ENCODE data around the gene PSMA2. TPM values are rescaled to one million over a fixed set of nuclear protein-coding genes. Genes with fewer than 3 reads are reported as not detected.
A peak's percentile ranks its signal among the peaks of the same experiment; 100 is the strongest.

PSMA2 gene
- total RNA-seq, 3 donors from 2014 or later = 39.1 to 73.1 (median 61.0) TPM

- no peaks in the 10 kb centered on the region for H3K4me1 ChIP-seq (ENCODE audit: low read depth)
- no peak for TF ChIP-seq CTCF (IDR thresholded peaks at IDR 0.05)
- no peak overlapping the region for H3K4me3 ChIP-seq
- ATAC-seq = no peak
- intact Hi-C loops (cut with DNase I, micrococcal nuclease) = loop anchor here in 1 of 2 donors (10.0 kb wide), 1 partner anchor 325 kb away; no protein-coding TSS in a partner anchor
- no peak for DNase-seq
- H3K36me3 ChIP-seq (ENCODE audit: low read depth) = no peaks in the 10 kb centered on the region
- H3K9me3 ChIP-seq = no peaks in the 10 kb centered on the region
These were observed 7.7 kb upstream of the PSMA2 start for GRCh38 chr7:42939457-42940240.

DNA sequence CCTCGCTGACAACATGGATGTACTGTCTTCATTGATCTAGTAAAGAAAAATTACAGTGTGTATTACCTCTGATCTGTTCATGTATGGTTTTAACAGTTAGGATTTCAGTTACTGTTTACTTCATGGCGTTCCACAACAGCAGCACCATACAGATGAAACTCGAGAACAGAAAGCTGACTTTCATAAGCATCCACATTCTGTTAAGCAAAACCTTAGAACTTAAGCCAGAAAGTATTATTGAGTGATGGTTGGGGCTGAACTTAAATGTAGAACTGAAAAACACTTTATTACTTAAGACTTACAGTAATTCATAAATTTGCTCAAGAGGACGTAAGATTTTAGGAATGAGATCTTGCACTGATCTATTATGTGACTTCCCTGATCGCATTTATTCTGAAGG is 3.9 kb upstream of the PSMA2 start:
- Histone ChIP-seq H3K4me1 (ENCODE audit: low read depth) (peaks cover 8% of the 10 kb centered on the region), H3K9me3 (no peaks in the 10 kb centered on the region), H3K4me3 (no peak overlapping the region), H3K36me3 (ENCODE audit: low read depth) (no peaks in the 10 kb centered on the region)
- TF ChIP-seq CTCF (IDR thresholded peaks at IDR 0.05) = no peak
- ATAC-seq = no peak
- intact Hi-C loops (cut with DNase I, micrococcal nuclease) = no loop called here
- no peak for DNase-seq

DNA sequence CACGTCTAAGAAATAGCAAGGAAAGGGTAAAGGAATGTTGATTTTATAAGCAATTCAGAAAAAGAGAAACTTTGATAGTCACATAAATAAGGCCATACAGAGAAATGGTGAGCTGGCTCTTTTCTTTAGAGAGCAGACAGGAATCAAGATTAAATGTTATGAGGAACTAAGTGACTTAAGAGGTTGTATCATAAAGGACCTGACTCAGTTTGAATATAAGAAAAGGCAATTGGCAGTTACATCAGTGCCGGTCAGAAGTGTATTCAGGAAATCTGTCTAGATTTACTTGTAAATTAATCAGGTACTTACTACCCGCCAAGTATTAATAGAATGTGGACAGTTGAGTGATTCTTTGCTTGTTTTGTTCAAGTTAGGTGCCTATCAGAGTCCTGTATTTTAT is 2.3 kb upstream of the PSMA2 start:
- TF ChIP-seq CTCF (IDR thresholded peaks at IDR 0.05) = no peak
- ATAC-seq = no peak
- no peaks in the 10 kb centered on the region for H3K9me3 ChIP-seq

DNA sequence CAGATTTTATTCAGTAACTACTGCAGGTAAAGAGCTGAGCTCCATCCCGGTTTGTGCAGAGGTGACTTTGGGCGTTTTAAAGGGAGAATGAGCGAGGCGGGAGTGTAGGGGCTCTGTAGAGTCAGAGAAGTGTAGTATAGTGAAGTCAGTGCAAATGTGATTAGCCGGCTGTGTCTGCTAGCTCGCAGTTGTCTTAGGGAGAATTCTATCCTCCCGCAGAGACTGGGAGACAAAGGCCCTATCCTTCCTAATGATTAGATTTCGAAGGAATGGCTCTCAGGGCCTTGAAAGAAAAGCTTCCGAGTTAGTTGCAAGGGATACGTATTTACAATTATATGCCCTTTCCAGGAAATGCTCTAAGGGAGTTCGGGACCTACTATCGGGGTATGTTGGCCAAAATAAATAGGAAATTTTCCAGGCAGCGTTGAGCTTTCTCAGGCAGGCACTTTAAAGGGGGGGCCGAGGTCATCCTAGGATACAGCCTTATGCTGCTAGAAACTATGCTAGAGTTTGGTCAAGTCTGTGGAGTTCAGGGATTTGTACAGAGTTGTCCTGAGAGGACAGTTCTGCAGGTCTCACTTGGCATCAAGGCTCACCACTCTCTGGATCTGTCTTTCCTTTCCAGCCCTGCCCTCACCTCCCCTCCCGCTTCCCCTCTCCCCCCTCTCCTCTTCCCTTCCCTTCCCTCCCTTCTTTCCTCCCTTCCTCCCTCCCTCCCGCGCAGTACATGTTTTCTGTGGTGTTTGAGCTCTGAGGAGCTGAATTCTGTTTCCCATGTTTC is 1.0 kb upstream of the PSMA2 start:
- ATAC-seq (peak; percentile 38), DNase-seq (peak in 1 of 3 donors; percentile 25)
- Histone ChIP-seq H3K4me3 (peak overlapping the region; percentile 83), H3K36me3 (ENCODE audit: low read depth) (no peaks in the 10 kb centered on the region), H3K4me1 (ENCODE audit: low read depth) (peaks cover 36% of the 10 kb centered on the region), H3K9me3 (no peaks in the 10 kb centered on the region)
- TF ChIP-seq CTCF (IDR thresholded peaks at IDR 0.05) = no peak
- intact Hi-C loops (cut with DNase I, micrococcal nuclease) = no loop called here

More for the DNA sequence above, 2.3 kb upstream of the PSMA2 start:
- intact Hi-C loops (cut with DNase I, micrococcal nuclease) = no loop called here
- no peak for DNase-seq
- no peak overlapping the region for H3K4me3 ChIP-seq
- H3K36me3 ChIP-seq (ENCODE audit: low read depth) = no peaks in the 10 kb centered on the region
- H3K4me1 ChIP-seq (ENCODE audit: low read depth) = peaks cover 24% of the 10 kb centered on the region

GRCh38 chr7:42931447-42931833 is 534 bp downstream of the PSMA2 start:
- peak overlapping the region; percentile 83 for H3K4me3 ChIP-seq
- peaks cover 43% of the 10 kb centered on the region for H3K4me1 ChIP-seq (ENCODE audit: low read depth)
- DNase-seq (no peak), ATAC-seq (no peak)
- no peaks in the 10 kb centered on the region for H3K36me3 ChIP-seq (ENCODE audit: low read depth)
- no peaks in the 10 kb centered on the region for H3K9me3 ChIP-seq
- TF ChIP-seq CTCF (IDR thresholded peaks at IDR 0.05) = no peak
- intact Hi-C loops (cut with DNase I, micrococcal nuclease) = no loop called here
